Hindlimb muscle (tissue), 1 donor: ENCODE results near the gene CLK4. TPM values are rescaled to one million over a fixed set of nuclear protein-coding genes. Genes with fewer than 3 reads are reported as not detected.
"Not testable (repeated sequence)": the region's sequence is repeated elsewhere in the genome, so short reads cannot be mapped to it uniquely, and the experiment has no call there.

Experiments
- DNase-seq: peaks from one replicate; pipeline ENCODE4 v3.0.0-alpha.2; 2013
- polyA plus RNA-seq: library from polyadenylated mRNA; unstranded; fragments of 120-200 nt; gene quantifications from one replicate; pipeline ENCODE4 v1.2.1, GENCODE V29; 2013; ENCODE audit not compliant: insufficient read length

Gene CLK4
- polyA plus RNA-seq, 1 donor, result 35.4 TPM

- DNase-seq, result no peak
Observed at GRCh38 chr5:178587763-178588611, 38.9 kb downstream of the CLK4 start.

GRCh38 chr5:178586396-178586795 lies 40.5 kb downstream of the CLK4 start:
- no peak for DNase-seq

GRCh38 chr5:178585421-178585820 lies 41.4 kb downstream of the CLK4 start:
- DNase-seq, result not testable (repeated sequence)

- DNase-seq, result no peak
Observed at GRCh38 chr5:178583279-178583678, 43.6 kb downstream of the CLK4 start.

GRCh38 chr5:178582291-178582690 lies 44.6 kb downstream of the CLK4 start:
- no peak for DNase-seq

GRCh38 chr5:178581621-178582020 lies 45.2 kb downstream of the CLK4 start:
- no peak for DNase-seq

GRCh38 chr5:178580271-178580955 lies 46.4 kb downstream of the CLK4 start:
- no peak for DNase-seq

- no peak for DNase-seq
Observed at GRCh38 chr5:178577944-178578343, 48.9 kb downstream of the CLK4 start.

GRCh38 chr5:178577376-178577839 lies 49.4 kb downstream of the CLK4 start:
- no peak for DNase-seq

- no peak for DNase-seq
Observed at GRCh38 chr5:178576591-178577351, 50.1 kb downstream of the CLK4 start.

GRCh38 chr5:178573216-178573615 lies 53.6 kb downstream of the CLK4 start:
- no peak for DNase-seq

- no peak for DNase-seq
Observed at GRCh38 chr5:178572617-178573016, 54.2 kb downstream of the CLK4 start.

- DNase-seq, result no peak
Observed at GRCh38 chr5:178569485-178569884, 57.4 kb downstream of the CLK4 start.

GRCh38 chr5:178564811-178565550 lies 61.9 kb downstream of the CLK4 start:
- no peak for DNase-seq

- DNase-seq, result no peak
Observed at GRCh38 chr5:178564397-178564796, 62.5 kb downstream of the CLK4 start.

- no peak for DNase-seq
Observed at GRCh38 chr5:178563621-178564020, 63.2 kb downstream of the CLK4 start.

GRCh38 chr5:178561746-178562264 lies 65.0 kb downstream of the CLK4 start:
- no peak for DNase-seq

GRCh38 chr5:178560911-178561310 lies 65.9 kb downstream of the CLK4 start:
- no peak for DNase-seq

GRCh38 chr5:178557416-178557815 lies 69.4 kb downstream of the CLK4 start:
- DNase-seq, result no peak

- DNase-seq, result no peak
Observed at GRCh38 chr5:178555771-178556211, 71.1 kb downstream of the CLK4 start.

- no peak for DNase-seq
Observed at GRCh38 chr5:178555005-178555404, 71.8 kb downstream of the CLK4 start.

- DNase-seq, result no peak
Observed at GRCh38 chr5:178554311-178554710, 72.5 kb downstream of the CLK4 start.
